ENCODE data around the gene PIGU.
"Not testable (repeated sequence)": the region's sequence is repeated elsewhere in the genome, so short reads cannot be mapped to it uniquely, and the experiment has no call there.

GRCh38 chr20:34611976-34612375, 64.9 kb downstream of the PIGU start:
- not testable (repeated sequence) for TF ChIP-seq ATAD3A (CRISPR knock-in tag; IDR thresholded peaks at IDR 0.05); HMGXB3 (CRISPR knock-in tag; IDR thresholded peaks at IDR 0.05; ENCODE audit: borderline replicate concordance); MAFG (CRISPR knock-in tag; IDR thresholded peaks at IDR 0.05); HNRNPK (IDR thresholded peaks at IDR 0.05; ENCODE audit: low read depth, low read length, poor library complexity, severe bottlenecking)
